Keratinocyte (primary cell): ENCODE results near the gene TOP2A.

ENCODE experiments used
- EZH2 ChIP-seq: IDR thresholded peaks from one replicate; pipeline ENCODE4 v1.6.1; 2012; ENCODE audit warnings: inconsistent platforms, mild to moderate bottlenecking, low read length, moderate library complexity
- TF ChIP-seq, protein P1 (sequence below), 3 experiments: IDR thresholded peaks in 1 of 3; conservative IDR thresholded peaks in 1 of 3; optimal IDR thresholded peaks in 1 of 3; 2 replicates in 2 of 3; 3 replicates in 1 of 3; pipeline versions ENCODE3 to v1.5.1; 2011; ENCODE audit warnings: low read length in 3 of 3, mild to moderate bottlenecking in 3 of 3, moderate library complexity in 2 of 3, control low read depth in 1 of 3, inconsistent platforms in 1 of 3; ENCODE audit not compliant: insufficient read depth in 2 of 3; ENCODE audit errors: extremely low read depth in 1 of 3

DNA sequence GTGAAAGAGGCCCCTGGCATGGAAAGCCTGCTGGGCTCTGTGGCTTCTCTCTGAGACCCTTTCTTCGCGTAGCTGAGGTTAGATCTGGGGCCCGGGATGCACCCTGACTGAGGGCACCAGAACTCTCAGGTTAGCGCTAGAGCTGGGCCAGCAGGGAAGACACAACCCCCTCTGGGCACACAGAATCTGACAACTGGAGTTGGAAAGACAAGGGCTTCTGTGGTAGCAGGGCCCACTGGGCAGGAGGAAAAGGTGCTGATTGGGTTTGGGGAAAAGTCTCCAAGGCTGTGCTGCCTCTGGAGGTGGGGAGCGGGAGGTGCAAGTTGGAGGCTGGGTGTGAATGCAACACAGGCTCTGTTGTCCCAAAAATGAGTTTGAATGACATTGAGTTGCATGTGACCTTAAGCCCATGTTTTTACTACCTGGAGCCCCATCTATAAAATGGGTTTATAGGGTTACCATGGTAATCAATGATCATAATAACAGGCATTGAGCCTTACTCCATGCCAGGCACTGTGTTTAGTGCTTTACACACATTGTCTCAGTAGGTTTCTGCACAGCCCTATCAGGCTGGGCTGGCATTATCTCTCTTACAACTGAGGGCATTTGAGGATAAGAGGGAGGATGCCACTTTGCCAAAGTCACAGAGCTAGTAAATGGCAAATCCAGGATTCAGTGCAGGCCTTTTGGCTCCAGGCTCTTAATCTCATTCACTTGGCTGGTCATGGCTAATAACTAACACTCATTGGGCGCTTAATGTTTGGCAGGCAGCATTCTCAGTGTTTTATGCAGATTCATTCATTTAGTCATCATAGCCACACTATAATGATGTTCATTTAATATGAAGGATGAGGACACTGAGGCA is 16.1 kb upstream of the TOP2A start:
- TF ChIP-seq, protein P1, sequence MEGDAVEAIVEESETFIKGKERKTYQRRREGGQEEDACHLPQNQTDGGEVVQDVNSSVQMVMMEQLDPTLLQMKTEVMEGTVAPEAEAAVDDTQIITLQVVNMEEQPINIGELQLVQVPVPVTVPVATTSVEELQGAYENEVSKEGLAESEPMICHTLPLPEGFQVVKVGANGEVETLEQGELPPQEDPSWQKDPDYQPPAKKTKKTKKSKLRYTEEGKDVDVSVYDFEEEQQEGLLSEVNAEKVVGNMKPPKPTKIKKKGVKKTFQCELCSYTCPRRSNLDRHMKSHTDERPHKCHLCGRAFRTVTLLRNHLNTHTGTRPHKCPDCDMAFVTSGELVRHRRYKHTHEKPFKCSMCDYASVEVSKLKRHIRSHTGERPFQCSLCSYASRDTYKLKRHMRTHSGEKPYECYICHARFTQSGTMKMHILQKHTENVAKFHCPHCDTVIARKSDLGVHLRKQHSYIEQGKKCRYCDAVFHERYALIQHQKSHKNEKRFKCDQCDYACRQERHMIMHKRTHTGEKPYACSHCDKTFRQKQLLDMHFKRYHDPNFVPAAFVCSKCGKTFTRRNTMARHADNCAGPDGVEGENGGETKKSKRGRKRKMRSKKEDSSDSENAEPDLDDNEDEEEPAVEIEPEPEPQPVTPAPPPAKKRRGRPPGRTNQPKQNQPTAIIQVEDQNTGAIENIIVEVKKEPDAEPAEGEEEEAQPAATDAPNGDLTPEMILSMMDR (optimal IDR thresholded peaks at IDR 0.05 in 1 of 3, IDR thresholded peaks at IDR 0.05 in 1 of 3, conservative IDR thresholded peaks at IDR 0.05 in 1 of 3; ENCODE audit: extremely low read depth in 1 of 3, insufficient read depth in 2 of 3, low read length in 3 of 3): peak; percentile 67 to 79 (median 78)
- TF ChIP-seq EZH2: no peak
